Prostate gland (tissue), 2 donors: Measurements from ENCODE around the gene ENTPD3. TPM values are rescaled to one million over a fixed set of nuclear protein-coding genes. Genes with fewer than 3 reads are reported as not detected.

Source experiments
- DNase-seq: peaks from one replicate; pipeline ENCODE4 v3.0.0-alpha.2; 2019; ENCODE audit warnings: low spot score
- H3K27ac ChIP-seq, 2 donors: fragments of 200-600 bp; sonication (generic); 2 replicates each; pipeline ENCODE4 v1.5.1; 2017 to 2019
- H3K27me3 ChIP-seq: fragments of 200-600 bp; sonication (generic); replicated peaks from 2 replicates; pipeline ENCODE4 v1.5.1; 2019; ENCODE audit not compliant: insufficient read depth
- H3K36me3 ChIP-seq, 2 donors: fragments of 200-600 bp; sonication (generic); 1 replicate in 1 of 2; 2 replicates in 1 of 2; pipeline versions ENCODE4 v1.5.1 to v1.8.1; 2017 to 2019
- H3K4me1 ChIP-seq: fragments of 200-600 bp; sonication (generic); replicated peaks from 2 replicates; pipeline ENCODE4 v1.5.1; 2019
- H3K4me3 ChIP-seq, 2 donors: fragments of 200-600 bp; sonication (generic); 2 replicates each; pipeline ENCODE4 v1.5.1; 2017 to 2019
- H3K9me3 ChIP-seq: fragments of 200-600 bp; sonication (generic); 2 replicates; pipeline ENCODE4 v1.5.1; 2017
- POLR2A ChIP-seq: fragments of 450-650 bp; IDR thresholded peaks from one replicate; pipeline ENCODE4 v1.6.1; 2016; ENCODE audit warnings: antibody characterized with exemption, mild to moderate bottlenecking
- POLR2AphosphoS5 ChIP-seq: sonication (generic); formaldehyde crosslinking; IDR thresholded peaks from one replicate; pipeline ENCODE4 v1.6.1; 2017; ENCODE audit warnings: antibody characterized with exemption
- WGBS: methylation state at CpG from one replicate; pipeline ENCODE4 v1.1.5; 2018; 5-methylcytosine and 5-hydroxymethylcytosine counted together
- intact Hi-C: fragments of 100-400 bp; cut with DNase I; formaldehyde crosslinking; loops from one replicate; pipeline ENCODE4 v1.14.2; 2022
- total RNA-seq, 2 donors: library from RNA; depleted of rRNA; stranded (reverse); fragments of >200 nt; gene quantifications; one replicate each; pipeline ENCODE4 v1.1.0, GENCODE V29; 2016
- TF ChIP-seq, protein P1 (sequence below), 4 experiments: fragments of 200-600 bp in 2 of 4; fragments of 450-650 bp in 2 of 4; sonication (generic) in 2 of 4; IDR thresholded peaks; 1 replicate in 3 of 4; 2 replicates in 1 of 4; pipeline ENCODE4 v1.5.1; 2016 to 2019; ENCODE audit warnings: antibody characterized with exemption in 4 of 4, mild to moderate bottlenecking in 2 of 4, moderate library complexity in 2 of 4

The ENTPD3 gene
- total RNA-seq, 2 donors from 2014 or later: 2.4 to 11.0 TPM

DNA sequence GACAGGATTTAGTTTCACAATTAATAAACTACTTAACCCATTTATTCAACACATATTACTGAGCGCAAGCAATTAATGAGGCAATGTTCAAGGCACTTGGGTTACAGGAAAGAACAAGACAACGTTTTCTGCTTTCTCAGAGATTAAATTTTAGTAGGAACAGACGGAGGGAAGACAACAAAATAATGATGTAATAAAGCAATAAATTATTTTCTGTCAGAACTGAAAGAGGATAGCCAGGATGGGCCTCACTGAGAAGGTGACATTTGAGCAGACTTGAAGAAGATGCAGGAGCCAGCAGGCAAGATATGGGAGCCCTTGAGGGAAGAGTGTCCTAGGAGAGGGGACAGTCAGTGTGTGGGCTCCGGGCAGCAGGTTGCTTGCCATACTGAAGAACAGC, 58.9 kb downstream of the ENTPD3 start:
- DNase-seq: no peak
- Histone ChIP-seq H3K4me3 (no peak overlapping the region), H3K27me3 (no peaks in the 10 kb centered on the region), H3K36me3 (no peaks in the 10 kb centered on the region), H3K9me3 (no peaks in the 10 kb centered on the region), H3K27ac (no peak overlapping the region), H3K4me1 (no peaks in the 10 kb centered on the region)
- 69% methylated on average over 4 of the region's 4 CpGs for WGBS
- intact Hi-C loops: no loop called here
- no peak for TF ChIP-seq POLR2A
- TF ChIP-seq, protein P1, sequence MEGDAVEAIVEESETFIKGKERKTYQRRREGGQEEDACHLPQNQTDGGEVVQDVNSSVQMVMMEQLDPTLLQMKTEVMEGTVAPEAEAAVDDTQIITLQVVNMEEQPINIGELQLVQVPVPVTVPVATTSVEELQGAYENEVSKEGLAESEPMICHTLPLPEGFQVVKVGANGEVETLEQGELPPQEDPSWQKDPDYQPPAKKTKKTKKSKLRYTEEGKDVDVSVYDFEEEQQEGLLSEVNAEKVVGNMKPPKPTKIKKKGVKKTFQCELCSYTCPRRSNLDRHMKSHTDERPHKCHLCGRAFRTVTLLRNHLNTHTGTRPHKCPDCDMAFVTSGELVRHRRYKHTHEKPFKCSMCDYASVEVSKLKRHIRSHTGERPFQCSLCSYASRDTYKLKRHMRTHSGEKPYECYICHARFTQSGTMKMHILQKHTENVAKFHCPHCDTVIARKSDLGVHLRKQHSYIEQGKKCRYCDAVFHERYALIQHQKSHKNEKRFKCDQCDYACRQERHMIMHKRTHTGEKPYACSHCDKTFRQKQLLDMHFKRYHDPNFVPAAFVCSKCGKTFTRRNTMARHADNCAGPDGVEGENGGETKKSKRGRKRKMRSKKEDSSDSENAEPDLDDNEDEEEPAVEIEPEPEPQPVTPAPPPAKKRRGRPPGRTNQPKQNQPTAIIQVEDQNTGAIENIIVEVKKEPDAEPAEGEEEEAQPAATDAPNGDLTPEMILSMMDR (IDR thresholded peaks at IDR 0.05): no peak
- no peak for TF ChIP-seq POLR2AphosphoS5

DNA sequence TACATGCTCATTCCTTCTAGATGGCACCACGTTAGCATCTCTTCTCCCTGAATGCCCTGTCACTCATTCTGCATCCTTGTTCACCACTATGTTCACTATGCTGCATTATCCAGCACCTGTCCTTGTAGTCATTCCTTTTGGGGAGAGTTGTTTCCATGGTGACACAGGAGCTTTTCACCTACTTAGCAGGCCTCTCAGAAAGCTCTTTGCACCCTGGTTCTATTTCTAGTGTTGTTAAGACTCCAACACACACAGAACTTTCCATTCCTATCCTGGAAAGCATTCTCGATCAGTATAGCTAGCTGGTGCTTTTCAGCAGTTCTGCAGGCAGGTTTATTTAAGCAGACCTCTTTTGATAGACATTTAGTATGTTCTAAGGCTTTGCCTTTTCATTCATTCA, 63.5 kb downstream of the ENTPD3 start:
- H3K9me3 ChIP-seq: no peaks in the 10 kb centered on the region
- H3K27me3 ChIP-seq: no peaks in the 10 kb centered on the region
- no peak overlapping the region for H3K27ac ChIP-seq
- no peak for DNase-seq
- no peaks in the 10 kb centered on the region for H3K36me3 ChIP-seq
- WGBS: 81% methylated on average over 2 of the region's 2 CpGs
- intact Hi-C loops: loop anchor here (5.0 to 10.0 kb wide), 3 partner anchors 77 to 1066 kb away; partner anchors contain the start of gene SLC25A38
- H3K4me3 ChIP-seq: no peak overlapping the region
- H3K4me1 ChIP-seq: no peaks in the 10 kb centered on the region
- TF ChIP-seq POLR2AphosphoS5: no peak
- TF ChIP-seq, protein P1 (IDR thresholded peaks at IDR 0.05): no peak
- TF ChIP-seq POLR2A: no peak

DNA sequence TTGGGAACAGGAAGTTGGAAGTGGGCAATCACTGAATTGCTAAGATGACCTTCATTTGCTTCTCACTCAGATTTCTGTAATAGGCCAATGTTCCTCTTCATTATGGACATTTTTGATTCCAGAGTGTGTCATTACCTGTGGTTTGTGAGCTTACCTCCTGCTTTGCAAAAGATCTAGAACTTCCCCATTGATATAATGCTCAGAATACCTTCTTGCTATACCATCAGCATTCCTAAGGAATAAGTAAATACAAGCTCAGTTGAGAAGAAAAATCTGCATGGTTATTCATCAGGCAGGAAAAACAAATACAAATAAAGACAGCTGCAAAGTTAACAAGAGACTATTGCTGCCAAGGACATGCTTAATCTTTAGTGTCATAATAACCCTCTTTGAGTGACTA, 64.6 kb downstream of the ENTPD3 start:
- H3K36me3 ChIP-seq: no peaks in the 10 kb centered on the region
- intact Hi-C loops: loop anchor here (5.0 to 10.0 kb wide), 3 partner anchors 76 to 1067 kb away; partner anchors contain the start of gene SLC25A38
- no peak for DNase-seq
- no peak overlapping the region for H3K4me3 ChIP-seq
- no peaks in the 10 kb centered on the region for H3K27me3 ChIP-seq
- TF ChIP-seq POLR2A (no peak), POLR2AphosphoS5 (no peak)
- TF ChIP-seq, protein P1 (IDR thresholded peaks at IDR 0.05): no peak
- H3K9me3 ChIP-seq: no peaks in the 10 kb centered on the region
- H3K27ac ChIP-seq: no peak overlapping the region
- H3K4me1 ChIP-seq: no peaks in the 10 kb centered on the region

DNA sequence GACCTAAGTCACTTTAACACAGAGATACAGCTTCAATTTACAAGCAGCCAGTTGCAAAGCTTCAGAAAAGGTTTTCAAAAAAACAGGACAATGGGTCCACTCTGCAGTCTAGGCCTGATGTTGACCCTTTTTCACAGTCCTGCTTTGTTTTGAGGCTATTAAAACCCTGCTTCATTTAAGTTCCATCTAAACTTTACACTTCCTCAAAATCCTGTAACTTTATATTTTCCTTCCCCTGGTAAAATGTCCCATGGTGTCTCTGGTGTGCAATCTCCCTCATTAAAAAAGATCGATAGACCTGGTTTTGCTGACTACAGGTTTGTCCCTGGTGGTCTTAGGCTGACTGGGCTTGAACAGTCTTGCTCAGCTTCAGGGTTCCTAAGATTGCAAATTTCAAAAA, 65.1 kb downstream of the ENTPD3 start:
- no peaks in the 10 kb centered on the region for H3K9me3 ChIP-seq
- intact Hi-C loops: loop anchor here (5.0 to 10.0 kb wide), 3 partner anchors 75 to 1067 kb away; partner anchors contain the start of gene SLC25A38
- no peak for DNase-seq
- no peaks in the 10 kb centered on the region for H3K27me3 ChIP-seq
- TF ChIP-seq POLR2AphosphoS5: no peak
- TF ChIP-seq POLR2A: no peak
- TF ChIP-seq, protein P1 (IDR thresholded peaks at IDR 0.05): no peak
- H3K36me3 ChIP-seq: no peaks in the 10 kb centered on the region
- 70% methylated on average over 1 of the region's 1 CpG for WGBS
- peak overlapping the region in 1 of 2 donors; percentile 93 for H3K27ac ChIP-seq
- no peaks in the 10 kb centered on the region for H3K4me1 ChIP-seq
- peak overlapping the region in 1 of 2 donors; percentile 73 for H3K4me3 ChIP-seq

DNA sequence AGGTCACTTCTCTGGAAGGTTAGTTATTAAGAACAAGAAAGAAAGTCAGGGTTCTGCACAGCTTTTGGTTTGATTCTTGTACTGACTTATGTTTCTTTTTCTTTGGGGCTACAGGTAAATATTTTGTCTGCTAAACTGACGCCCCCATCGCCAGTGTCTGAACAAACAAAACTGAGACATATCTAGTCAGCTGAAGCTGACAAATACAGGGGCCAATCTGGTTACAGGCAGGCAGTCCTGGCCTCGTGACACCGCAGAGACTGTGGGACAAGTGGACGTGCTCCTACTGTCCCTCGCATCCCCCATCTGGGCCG, 65.5 kb downstream of the ENTPD3 start:
- Histone ChIP-seq H3K27me3 (no peaks in the 10 kb centered on the region), H3K4me1 (no peaks in the 10 kb centered on the region), H3K4me3 (peak overlapping the region; percentile 55 to 73), H3K27ac (peak overlapping the region; percentile 92 to 93), H3K36me3 (no peaks in the 10 kb centered on the region), H3K9me3 (no peaks in the 10 kb centered on the region)
- no peak for DNase-seq
- TF ChIP-seq POLR2A (no peak), POLR2AphosphoS5 (no peak)
- TF ChIP-seq, protein P1 (IDR thresholded peaks at IDR 0.05): no peak
- intact Hi-C loops: loop anchor here (5.0 to 10.0 kb wide), 3 partner anchors 75 to 1068 kb away; partner anchors contain the start of gene SLC25A38
- under 1% methylated on average over 7 of the region's 7 CpGs for WGBS
